Head of caudate nucleus (tissue), 42 donors: ENCODE data around the gene IFNA1.
A peak's percentile ranks its signal among the peaks of the same experiment; 100 is the strongest.
"Not testable (repeated sequence)": the region's sequence is repeated elsewhere in the genome, so short reads cannot be mapped to it uniquely, and the experiment has no call there.

Experiments used
- DNase-seq, 42 donors: peaks; one replicate each; pipeline versions ENCODE4 v3.0.0 to v3.0.0-alpha.2; 2020 to 2021; ENCODE audit warnings: mixed read lengths in 7 of 42
- intact Hi-C: fragments of 100-400 bp; cut with DNase I; formaldehyde crosslinking; loops from one replicate; pipeline ENCODE4 v1.15.0; 2022

IFNA1 gene

DNA sequence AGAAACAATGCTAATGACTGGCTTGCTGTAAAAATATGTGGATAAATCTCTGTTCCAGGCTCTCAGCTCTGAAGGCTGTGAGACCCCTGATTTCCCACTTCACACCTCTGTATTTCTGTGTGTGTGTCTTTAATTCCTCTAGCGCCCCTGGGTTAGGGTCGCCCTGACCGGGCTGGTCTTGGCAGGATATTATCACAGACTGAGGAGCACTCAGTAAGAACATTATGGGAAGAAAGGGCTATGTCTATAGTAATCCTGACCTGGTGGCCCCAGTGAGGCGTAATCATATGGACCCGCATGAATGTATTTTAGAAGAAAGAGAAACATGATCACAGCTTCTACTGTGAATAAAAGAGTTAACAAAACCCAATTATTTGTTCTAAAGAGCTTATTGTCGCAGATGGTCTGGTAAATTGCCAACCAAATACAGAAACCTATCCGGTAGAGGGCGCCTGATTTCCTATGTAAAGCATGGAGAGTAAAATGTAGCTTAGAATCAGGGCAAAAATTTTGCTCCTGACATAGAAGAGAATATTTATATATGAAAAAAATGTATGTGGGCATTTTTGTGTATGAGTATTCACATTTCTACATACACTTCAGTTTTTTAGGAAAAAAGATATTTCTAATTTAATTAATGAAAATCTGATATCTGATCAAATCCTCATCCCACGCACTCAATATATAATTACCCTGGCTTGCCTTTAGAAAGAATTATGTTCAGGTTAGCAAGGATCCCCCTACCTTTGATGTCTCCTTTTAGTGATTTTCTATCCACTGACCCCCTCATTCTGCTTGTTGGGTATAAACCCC, 5.8 kb upstream of the IFNA1 start:
- intact Hi-C loops: no loop called here
- peak in 36 of 42 donors; percentile 11 to 89 (median 62) for DNase-seq

DNA sequence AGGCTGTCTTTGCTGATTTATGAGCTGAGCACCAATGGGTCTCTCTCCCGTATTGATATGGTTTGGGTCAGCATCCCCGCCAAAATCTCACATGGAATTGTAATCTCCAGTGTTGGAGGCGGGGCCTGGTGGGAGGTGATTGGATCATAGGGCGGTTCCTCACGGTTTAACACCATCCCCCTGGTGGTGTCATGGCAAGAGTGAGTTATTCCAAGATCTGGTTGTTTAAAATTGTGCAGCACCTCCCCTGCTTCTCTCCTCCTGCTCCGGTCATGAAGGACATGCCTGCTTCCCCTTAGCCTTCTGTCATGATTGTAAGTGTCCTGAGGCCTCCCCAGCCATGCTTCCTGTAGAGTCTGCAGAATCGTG, 5.2 kb upstream of the IFNA1 start:
- DNase-seq, intact Hi-C loops: not testable (repeated sequence)

DNA sequence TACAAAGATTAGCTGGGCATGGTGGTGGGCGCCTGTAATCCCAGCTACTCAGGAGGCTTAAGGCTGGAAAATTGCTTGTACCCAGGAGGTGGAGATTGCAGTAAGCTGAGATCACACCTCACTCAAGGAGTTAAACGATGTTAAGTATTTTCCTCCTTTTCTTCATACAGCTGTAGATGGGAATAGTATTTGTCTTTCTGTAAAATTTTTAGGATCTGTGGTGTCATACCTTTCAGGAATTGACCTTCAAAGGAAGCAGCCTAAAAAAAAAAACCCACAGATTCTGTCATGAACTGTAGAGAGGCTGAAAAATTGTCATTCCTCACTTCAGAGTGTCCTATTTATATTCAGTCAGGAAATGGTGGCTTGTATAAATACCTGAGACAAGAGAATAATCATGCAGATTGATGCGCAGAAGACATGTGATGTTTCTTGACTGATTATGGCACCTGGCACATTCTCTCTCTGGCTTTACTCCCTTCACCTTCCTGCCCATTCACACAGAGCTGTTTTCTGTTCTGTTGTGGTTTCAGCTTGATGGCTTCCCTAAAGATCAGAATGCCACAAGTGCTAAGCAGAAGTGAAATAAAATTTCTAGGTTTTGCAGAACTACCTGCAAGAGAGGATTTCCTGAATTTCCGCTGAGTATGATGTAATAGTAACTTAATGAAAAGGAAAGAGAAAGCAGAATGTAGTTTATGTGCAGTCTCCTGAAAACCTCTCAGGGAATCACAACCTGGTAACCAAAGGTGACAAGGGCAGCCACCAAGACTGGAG, 3.8 kb downstream of the IFNA1 start:
- intact Hi-C loops: no loop called here

DNA sequence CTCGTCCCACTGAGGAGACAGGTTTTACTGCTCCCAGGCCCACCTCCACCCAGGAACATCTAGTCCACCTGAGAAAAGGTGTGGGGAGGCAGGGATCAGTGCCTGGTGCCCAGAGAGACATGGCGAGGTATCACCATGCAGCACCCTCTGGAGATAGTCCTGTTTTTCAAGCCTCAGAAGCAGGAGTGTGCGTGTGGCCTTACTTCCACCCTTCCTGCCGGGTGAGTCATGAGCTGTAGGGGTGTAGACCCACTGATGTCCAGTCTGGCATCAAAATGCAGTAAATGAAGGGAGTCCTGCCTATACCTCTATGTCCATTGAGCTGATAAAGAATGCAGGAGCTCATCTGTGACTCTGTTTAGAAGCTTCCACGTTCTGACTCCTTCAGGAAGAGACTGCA, 9.1 kb downstream of the IFNA1 start:
- intact Hi-C loops, DNase-seq: not testable (repeated sequence)

More for the DNA sequence above, 3.8 kb downstream of the IFNA1 start:
- DNase-seq: no peak

DNA sequence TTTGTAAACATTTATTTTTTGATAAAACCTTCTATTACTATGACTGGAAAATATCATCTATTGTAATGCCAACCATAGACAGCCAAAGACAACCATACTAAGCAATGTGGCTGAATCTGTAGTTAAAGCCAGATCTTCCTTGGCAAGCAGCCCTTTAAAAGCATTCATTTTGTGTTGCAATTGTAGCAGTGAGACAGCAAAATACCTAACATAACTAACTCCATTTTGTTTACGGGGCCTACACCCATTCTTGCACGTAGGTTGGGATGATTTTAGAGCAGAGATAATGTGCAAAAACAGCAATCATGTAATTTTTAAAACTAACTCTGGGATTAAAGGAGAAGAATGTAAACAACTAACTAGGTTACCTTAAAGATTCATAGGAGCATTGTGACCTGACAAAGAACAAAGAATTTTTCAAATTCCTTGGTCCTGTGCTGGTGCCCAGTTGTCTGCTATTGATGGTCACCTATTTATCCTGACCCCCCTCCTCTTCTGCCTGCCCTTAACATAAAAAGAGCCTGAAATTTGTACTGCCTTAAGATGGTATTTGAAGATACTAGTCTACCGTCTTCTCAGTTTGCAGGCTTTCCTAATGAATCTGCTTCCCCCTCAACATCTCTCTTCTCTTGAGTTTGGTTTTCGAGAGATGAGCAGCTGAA, 10.6 kb downstream of the IFNA1 start:
- intact Hi-C loops: no loop called here
- no peak for DNase-seq

DNA sequence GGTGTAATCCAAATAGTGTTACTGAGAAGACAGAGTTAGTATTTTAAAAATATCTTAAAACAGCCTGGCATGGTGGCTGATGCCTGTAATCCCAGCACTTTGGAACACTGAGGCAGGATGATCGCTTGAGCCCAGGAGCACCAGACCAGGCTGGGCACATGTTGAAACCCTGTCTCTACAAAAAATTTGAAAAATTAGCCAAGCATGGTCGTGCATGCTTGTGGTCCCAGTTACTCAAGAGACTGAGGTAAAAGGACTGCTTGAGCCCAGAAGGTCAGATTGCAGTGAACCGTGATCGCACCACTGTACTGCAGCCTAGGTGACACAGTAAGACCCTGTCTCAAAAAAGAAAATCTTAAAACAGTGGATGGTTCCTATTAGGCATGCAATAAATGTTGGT, 12.4 kb downstream of the IFNA1 start:
- DNase-seq: no peak
- intact Hi-C loops: no loop called here

DNA sequence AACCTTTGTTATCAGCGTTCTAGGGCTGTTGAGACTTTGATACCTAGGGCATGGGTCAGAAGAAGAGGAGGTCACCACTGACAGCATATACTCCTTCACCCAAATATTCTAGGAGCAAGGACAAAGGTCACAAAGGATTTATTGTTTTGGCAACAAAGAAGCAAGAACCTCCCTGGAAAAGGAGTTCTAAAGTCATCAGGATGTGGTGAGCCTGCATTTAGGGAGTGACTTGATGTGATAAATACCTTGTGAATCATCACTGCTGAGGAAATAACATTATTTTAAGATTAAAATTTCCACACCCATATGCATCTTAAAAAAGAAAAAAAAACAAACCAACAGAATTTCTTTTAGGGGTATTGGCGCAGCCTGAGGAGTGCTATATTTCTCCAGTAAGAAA, 13.9 kb downstream of the IFNA1 start:
- no peak for DNase-seq
- intact Hi-C loops: no loop called here

DNA sequence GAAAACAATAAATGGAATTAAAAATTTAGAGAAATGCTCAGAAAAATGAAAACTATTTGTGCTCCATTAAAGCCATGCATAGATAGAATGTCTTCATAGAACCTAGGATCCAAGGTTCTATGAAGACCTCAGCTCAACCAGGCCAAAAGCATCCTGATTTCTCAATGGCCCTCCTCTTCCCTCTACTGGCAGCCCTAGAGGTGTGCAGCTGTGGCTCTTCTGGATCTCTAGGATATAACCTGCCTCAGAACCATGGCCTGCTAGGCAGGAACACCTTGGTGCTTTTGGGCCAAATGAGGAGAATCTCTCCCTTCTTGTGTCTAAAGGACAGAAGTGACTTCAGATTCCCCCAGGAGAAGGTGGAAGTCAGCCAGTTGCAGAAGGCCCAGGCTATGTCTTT, 15.1 kb downstream of the IFNA1 start:
- intact Hi-C loops: no loop called here
- peak in 23 of 42 donors; percentile 5 to 58 (median 23) for DNase-seq

DNA sequence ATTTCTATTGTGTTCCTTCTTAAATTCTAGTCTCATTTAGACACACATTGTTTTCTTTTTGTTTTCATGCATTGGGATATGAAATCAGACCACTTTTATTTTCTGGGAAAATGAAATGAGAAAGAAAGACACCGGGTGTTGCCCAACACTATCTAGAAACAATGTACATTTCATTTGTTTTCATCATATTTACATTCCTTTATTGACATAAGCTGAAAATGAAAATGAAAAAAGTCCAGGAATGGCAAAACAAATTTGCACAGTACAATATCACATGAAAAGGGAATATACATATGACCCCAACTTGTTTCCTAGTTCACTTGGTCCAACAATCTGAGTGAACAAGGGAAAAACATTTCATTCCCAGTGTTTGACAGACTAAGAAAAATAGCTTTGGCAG, 21.1 kb downstream of the IFNA1 start:
- intact Hi-C loops: loop anchor here (10.0 kb wide), 1 partner anchor 323 kb away; no protein-coding TSS in a partner anchor
- DNase-seq: no peak

DNA sequence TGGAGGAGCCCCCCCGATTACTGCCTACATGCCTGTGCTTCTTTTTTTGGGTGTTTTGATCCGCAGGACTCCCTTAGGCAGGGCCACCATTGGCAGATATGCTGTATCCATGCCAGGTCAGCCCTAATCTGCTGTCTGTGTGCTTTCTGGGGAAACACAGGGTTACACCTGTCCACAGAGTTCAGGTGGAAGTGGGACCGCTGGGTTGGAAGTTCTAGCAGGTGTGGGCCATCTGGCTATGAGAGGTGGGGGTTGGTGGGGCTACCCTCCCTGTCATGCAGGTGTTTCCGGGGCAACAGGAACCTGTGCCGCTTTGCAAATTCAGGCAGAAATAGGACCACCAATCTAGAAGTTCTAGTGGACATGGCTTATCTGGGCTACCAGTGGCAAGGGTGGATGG, 24.9 kb downstream of the IFNA1 start:
- intact Hi-C loops: loop anchor here (10.0 kb wide), 1 partner anchor 320 kb away; no protein-coding TSS in a partner anchor
- DNase-seq: no peak

DNA sequence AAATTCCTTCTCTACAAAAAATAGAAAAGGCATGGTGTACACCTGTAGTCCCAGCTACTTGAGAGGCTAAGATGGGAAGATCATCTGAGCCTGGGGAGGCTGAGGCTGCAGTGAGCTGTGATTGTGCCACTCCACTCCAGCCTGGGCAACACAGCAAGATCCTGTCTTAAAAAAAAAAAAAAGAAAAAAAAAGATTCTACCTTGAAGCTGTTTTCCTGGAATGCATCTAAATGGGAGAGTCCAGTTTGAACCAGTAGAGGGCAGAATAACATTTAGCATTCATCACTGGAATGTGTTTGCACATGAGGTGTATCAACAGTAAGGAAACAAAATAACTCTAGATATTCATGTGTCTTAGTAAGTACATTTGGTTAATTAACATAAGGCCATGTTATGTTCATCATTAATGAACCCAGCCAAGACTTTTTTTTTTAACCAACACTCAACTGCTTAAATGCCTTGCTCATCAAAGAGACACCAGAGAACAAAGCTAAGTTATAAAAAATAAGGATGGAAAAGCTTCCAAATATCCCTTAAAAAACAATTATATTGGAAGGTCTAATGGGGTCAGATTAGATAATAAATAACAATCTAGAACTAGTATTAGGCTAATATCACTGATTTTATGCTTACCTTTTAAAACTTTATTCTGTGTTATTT, 25.8 kb downstream of the IFNA1 start:
- intact Hi-C loops: loop anchor here (10.0 kb wide), 1 partner anchor 319 kb away; no protein-coding TSS in a partner anchor
- DNase-seq: peak in 1 of 42 donors; percentile 45

DNA sequence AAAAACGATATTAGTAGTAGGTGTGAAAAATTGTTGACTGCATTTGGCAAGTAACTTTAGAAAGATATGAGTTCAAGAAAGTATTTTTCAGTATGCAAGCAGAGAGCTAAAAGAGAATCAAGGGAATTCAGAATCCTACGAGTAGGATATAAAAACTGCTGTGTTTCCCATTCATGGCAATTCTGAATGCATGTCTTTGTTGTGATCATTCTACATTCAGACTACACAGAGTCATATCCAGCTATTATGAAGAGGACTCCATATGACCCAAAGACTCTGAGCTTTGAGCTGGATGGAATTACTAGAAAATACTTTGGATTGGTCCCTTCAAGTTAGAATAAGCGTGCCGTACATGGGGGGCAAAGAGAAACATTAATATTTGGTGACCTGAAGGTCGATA, 29.9 kb downstream of the IFNA1 start:
- DNase-seq: peak in 1 of 42 donors; percentile 9
- intact Hi-C loops: no loop called here

DNA sequence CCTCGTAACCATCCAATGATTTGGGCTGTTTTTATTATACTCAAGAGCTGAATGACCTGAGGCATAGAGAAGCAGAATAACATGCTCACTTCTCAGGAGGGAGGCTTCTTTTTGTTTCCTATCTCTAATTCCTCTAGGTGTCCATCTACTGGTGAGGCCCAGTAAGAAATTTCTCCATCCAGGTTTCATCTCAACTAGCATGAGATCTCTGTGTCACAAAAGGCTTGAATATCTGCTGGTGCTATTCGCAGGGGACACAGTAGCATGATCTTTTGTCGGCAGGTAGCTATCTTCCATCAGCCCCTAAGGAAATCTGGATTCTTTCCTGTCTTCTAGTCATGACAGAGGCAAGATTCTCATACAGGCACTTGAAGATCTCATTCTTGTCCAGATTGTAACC, 33.0 kb downstream of the IFNA1 start:
- intact Hi-C loops: no loop called here
- DNase-seq: no peak

DNA sequence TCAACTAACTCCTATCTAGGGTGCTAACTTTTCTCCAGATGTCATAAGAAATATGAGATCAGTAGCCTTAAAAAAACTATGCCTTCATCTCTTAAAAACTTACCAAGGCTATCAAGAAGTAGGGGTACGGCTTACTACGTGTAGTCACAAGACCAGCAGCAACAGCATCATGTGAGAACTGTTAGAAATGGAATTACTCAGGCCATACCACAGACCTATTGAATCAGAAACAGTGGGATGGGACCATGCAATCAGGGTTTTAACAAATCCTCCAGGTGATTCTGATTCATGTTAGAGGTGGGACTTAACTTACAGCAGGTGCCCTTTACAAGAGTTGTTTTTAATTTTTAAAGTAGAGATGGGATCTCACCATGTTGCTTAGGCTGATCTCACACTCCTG, 37.2 kb downstream of the IFNA1 start:
- DNase-seq: no peak
- intact Hi-C loops: no loop called here

DNA sequence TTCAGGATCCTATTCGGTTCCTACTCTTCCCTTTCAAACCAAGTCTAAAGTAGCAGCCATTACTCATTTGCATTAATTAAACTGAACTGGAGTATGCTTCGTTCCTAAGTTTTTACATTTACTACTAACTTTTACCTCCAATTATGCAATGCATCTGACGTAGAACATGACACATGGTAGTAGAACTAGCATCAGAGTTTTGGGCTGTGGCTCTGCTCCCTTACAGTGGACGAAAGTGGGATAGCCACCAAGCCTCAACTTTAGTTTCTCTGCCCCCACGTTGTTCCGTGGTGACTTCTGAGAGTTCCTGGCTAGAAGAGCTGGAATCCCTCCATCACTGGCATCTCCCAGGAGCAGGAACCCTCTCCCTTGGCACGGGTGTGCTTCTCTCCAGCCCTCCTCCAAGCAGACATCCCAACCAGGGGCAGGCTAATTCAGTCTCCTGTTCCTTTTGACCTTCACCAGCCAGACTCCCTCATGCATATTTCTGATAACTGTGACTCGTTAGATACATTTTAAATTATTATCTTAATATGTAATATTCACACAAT, 39.0 kb downstream of the IFNA1 start:
- DNase-seq: no peak
- intact Hi-C loops: no loop called here

DNA sequence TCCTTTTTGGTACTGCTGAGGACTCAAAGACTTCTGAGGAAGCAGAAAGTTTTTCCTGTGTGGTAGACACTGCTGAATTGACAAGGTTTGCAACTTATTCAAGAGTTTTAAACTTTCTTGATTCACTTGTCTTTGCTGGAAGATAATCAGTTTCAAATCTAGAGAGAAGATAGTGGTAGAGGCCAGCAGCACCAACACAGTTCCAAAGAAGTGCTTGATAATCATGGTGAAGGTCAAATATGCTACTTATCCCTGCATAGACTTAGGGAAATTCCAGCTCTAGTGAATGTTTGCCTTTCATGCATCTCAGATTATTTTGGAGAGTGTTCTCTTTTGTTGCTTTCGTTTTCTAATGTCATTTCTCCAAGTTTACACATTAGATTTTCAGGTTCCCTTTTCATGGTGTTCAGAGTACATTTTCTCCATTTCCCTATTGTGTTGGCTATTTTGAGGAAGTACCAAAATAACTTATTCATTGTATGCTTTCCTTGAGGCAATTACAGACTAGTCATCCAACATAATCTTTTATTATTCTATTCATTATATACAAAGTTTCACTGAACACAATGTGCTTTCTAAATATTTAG, 41.3 kb downstream of the IFNA1 start:
- no peak for DNase-seq
- intact Hi-C loops: no loop called here

DNA sequence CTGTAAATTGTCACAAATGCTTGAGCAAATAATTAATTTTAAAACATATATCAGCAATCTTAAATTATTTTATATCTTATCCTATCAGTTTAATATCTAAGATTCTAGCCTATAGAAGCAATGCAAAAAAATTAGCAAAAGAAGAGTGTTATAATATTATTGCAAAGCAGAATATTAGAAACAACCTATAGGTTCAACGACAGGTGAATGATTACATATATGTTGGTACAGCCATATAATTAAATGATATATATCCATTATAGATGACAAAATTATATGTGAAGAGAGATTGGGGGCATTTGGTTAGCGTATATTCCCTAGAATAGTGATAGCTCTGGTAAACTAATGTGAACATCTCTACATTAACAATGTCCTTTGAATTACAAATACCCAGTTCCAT, 42.0 kb downstream of the IFNA1 start, which contains the start of gene IFNE:
Gene IFNE (minus strand): TSS at position 101 of the 400 bp plus-strand sequence. CDS start 619 bp downstream, outside the sequence.
- no peak for DNase-seq
- intact Hi-C loops: no loop called here
